ES-I3 (cell line): ENCODE measurements around the gene CTCF.

Source experiments
- H3K36me3 ChIP-seq: 2 replicates; pipeline ENCODE4 v1.6.1; 2013; ENCODE audit warnings: mild to moderate bottlenecking, low read length, control low read depth, moderate library complexity; ENCODE audit not compliant: insufficient read depth
- H3K4me1 ChIP-seq: 2 replicates; pipeline ENCODE4 v1.6.1; 2013; ENCODE audit warnings: mild to moderate bottlenecking, control low read depth, low read length; ENCODE audit not compliant: insufficient read depth
- H3K9ac ChIP-seq: 2 replicates; pipeline ENCODE4 v1.6.1; 2013; ENCODE audit warnings: low read depth, mild to moderate bottlenecking, low read length, moderate library complexity
- H3K9me3 ChIP-seq: 2 replicates; pipeline ENCODE4 v1.6.1; 2013; ENCODE audit warnings: mild to moderate bottlenecking, low read length, moderate library complexity; ENCODE audit not compliant: control insufficient read depth, insufficient read depth

The CTCF gene

GRCh38 chr16:67539691-67540635, 22.4 kb upstream of the CTCF start:
- Histone ChIP-seq H3K4me1 (peaks cover 9% of the 10 kb centered on the region; the same call in 1 of the 2 replicates), H3K9me3 (no peaks in the 10 kb centered on the region), H3K9ac (no peak overlapping the region), H3K36me3 (peaks cover 7% of the 10 kb centered on the region)

- H3K36me3 ChIP-seq = peaks cover 7% of the 10 kb centered on the region
- H3K4me1 ChIP-seq = peaks cover 9% of the 10 kb centered on the region; the same call in 1 of the 2 replicates
- no peaks in the 10 kb centered on the region for H3K9me3 ChIP-seq
- H3K9ac ChIP-seq = no peak overlapping the region
Measured at GRCh38 chr16:67540756-67541155, 21.6 kb upstream of the CTCF start.

- no peak overlapping the region for H3K9ac ChIP-seq
- no peaks in the 10 kb centered on the region for H3K9me3 ChIP-seq
- H3K36me3 ChIP-seq = peaks cover 7% of the 10 kb centered on the region
- H3K4me1 ChIP-seq = peaks cover 9% of the 10 kb centered on the region; the same call in 1 of the 2 replicates
Measured at GRCh38 chr16:67541391-67542263, 20.7 kb upstream of the CTCF start.

- Histone ChIP-seq H3K4me1 (peaks cover 11% of the 10 kb centered on the region; the same call in 1 of the 2 replicates), H3K9me3 (no peaks in the 10 kb centered on the region), H3K9ac (no peak overlapping the region), H3K36me3 (peaks cover 7% of the 10 kb centered on the region)
Measured at GRCh38 chr16:67542464-67542863, 19.9 kb upstream of the CTCF start.

- peaks cover 7% of the 10 kb centered on the region for H3K36me3 ChIP-seq
- H3K9ac ChIP-seq = no peak overlapping the region
- peaks cover 11% of the 10 kb centered on the region; the same call in 1 of the 2 replicates for H3K4me1 ChIP-seq
Measured at GRCh38 chr16:67543036-67543435, 19.3 kb upstream of the CTCF start.

GRCh38 chr16:67543582-67543981, 18.7 kb upstream of the CTCF start:
- peaks cover 7% of the 10 kb centered on the region for H3K36me3 ChIP-seq
- peaks cover 11% of the 10 kb centered on the region; the same call in 1 of the 2 replicates for H3K4me1 ChIP-seq
- H3K9me3 ChIP-seq = no peaks in the 10 kb centered on the region
- H3K9ac ChIP-seq = no peak overlapping the region

More at GRCh38 chr16:67543036-67543435, 19.3 kb upstream of the CTCF start:
- H3K9me3 ChIP-seq = no peaks in the 10 kb centered on the region

- Histone ChIP-seq H3K9me3 (no peaks in the 10 kb centered on the region), H3K4me1 (peaks cover 5% of the 10 kb centered on the region; the same call in 1 of the 2 replicates), H3K9ac (no peak overlapping the region), H3K36me3 (peaks cover 7% of the 10 kb centered on the region)
Measured at GRCh38 chr16:67544329-67544841, 17.9 kb upstream of the CTCF start.

GRCh38 chr16:67544844-67545664, 17.3 kb upstream of the CTCF start:
- Histone ChIP-seq H3K9me3 (no peaks in the 10 kb centered on the region), H3K9ac (no peak overlapping the region), H3K36me3 (peaks cover 7% of the 10 kb centered on the region), H3K4me1 (0 out of 2 replicates have a peak, but pooled peaks cover 2% of the 10 kb centered on the region)

GRCh38 chr16:67545665-67546024, 16.7 kb upstream of the CTCF start:
- Histone ChIP-seq H3K36me3 (peaks cover 7% of the 10 kb centered on the region), H3K4me1 (0 out of 2 replicates have a peak, but pooled peaks cover 2% of the 10 kb centered on the region), H3K9ac (no peak overlapping the region), H3K9me3 (no peaks in the 10 kb centered on the region)

GRCh38 chr16:67546091-67546501, 16.2 kb upstream of the CTCF start:
- no peak overlapping the region for H3K9ac ChIP-seq
- 0 out of 2 replicates have a peak, but pooled peaks cover 2% of the 10 kb centered on the region for H3K4me1 ChIP-seq

GRCh38 chr16:67546761-67547422, 15.4 kb upstream of the CTCF start:
- 0 out of 2 replicates have a peak, but pooled peaks cover 2% of the 10 kb centered on the region for H3K4me1 ChIP-seq
- no peak overlapping the region for H3K9ac ChIP-seq
- no peaks in the 10 kb centered on the region for H3K9me3 ChIP-seq
- peaks cover 7% of the 10 kb centered on the region for H3K36me3 ChIP-seq

More at GRCh38 chr16:67546091-67546501, 16.2 kb upstream of the CTCF start:
- Histone ChIP-seq H3K9me3 (no peaks in the 10 kb centered on the region), H3K36me3 (peaks cover 7% of the 10 kb centered on the region)

GRCh38 chr16:67547423-67548264, 14.7 kb upstream of the CTCF start:
- H3K9me3 ChIP-seq = no peaks in the 10 kb centered on the region
- H3K4me1 ChIP-seq = peaks cover 6% of the 10 kb centered on the region; the same call in 1 of the 2 replicates
- no peak overlapping the region for H3K9ac ChIP-seq
- H3K36me3 ChIP-seq = peaks cover 2% of the 10 kb centered on the region; the same call in 1 of the 2 replicates
